Left lung (tissue), 10 donors: Measurements from ENCODE around the gene VASP. TPM values are rescaled to one million over a fixed set of nuclear protein-coding genes. Genes with fewer than 3 reads are reported as not detected.

Experiments used
- ATAC-seq: fragments of 200-7000 bp; cut with Tn5 transposase; one replicate; pipeline ENCODE4 v1.9.1; 2020; ENCODE audit warnings: moderate library complexity
- DNase-seq, 4 donors: peaks; one replicate each; pipeline ENCODE4 v3.0.0-alpha.2; 2013 to 2020
- H3K27ac ChIP-seq, 2 donors: fragments of 200-600 bp; sonication (generic) in 1 of 2; one replicate each; pipeline versions ENCODE4 v1.5.0 to v1.8.0; 2020 to 2021
- H3K27me3 ChIP-seq, 2 donors: fragments of 200-600 bp; sonication (generic) in 1 of 2; one replicate each; pipeline versions ENCODE4 v1.5.0 to v1.8.0; 2020 to 2021
- H3K36me3 ChIP-seq, 2 donors: fragments of 200-600 bp; sonication (generic) in 1 of 2; one replicate each; pipeline versions ENCODE4 v1.5.0 to v1.8.0; 2020 to 2021
- H3K4me1 ChIP-seq, 2 donors: fragments of 200-600 bp; one replicate each; pipeline ENCODE4 v1.8.0; 2021
- H3K4me3 ChIP-seq, 2 donors: fragments of 200-600 bp; sonication (generic) in 1 of 2; one replicate each; pipeline versions ENCODE4 v1.5.0 to v1.8.0; 2020 to 2021; ENCODE audit warnings: mild to moderate bottlenecking in 1 of 2
- H3K9me3 ChIP-seq, 2 donors: fragments of 200-600 bp; sonication (generic) in 1 of 2; one replicate each; pipeline versions ENCODE4 v1.5.0 to v1.8.0; 2020 to 2021
- intact Hi-C, 2 donors: fragments of 100-400 bp; cut with DNase I; formaldehyde crosslinking; loops; one replicate each; pipeline versions ENCODE4 v1.11.2 to v1.14.2; 2022
- polyA plus RNA-seq, 6 donors: library from polyadenylated mRNA; unstranded; fragments of 120-200 nt; gene quantifications; one replicate each; pipeline ENCODE4 v1.2.1, GENCODE V29; 2013; ENCODE audit not compliant: insufficient read length in 6 of 6
- total RNA-seq, 2 donors: library from RNA; stranded (reverse); fragmentation: NEBNext Ultra II Directional; extraction: Animal tissue kit (Norgen Biotek cat#: 25700); gene quantifications; one replicate each; pipeline ENCODE4 v1.2.1, GENCODE V29; 2021
- TF ChIP-seq, protein P1 (sequence below), 2 donors: fragments of 200-600 bp; sonication (generic) in 1 of 2; IDR thresholded peaks; one replicate each; pipeline versions ENCODE4 v1.5.0 to v1.8.0; 2021; ENCODE audit warnings: antibody characterized with exemption in 2 of 2
- donor health status: DM: no; HTN: yes; CAD: no.
- donor health status: DM: no; HTN: no; CAD: no.

Gene VASP
- total and polyA plus RNA-seq, 8 donors: 49.5 to 220 (median 57.4) TPM

DNA sequence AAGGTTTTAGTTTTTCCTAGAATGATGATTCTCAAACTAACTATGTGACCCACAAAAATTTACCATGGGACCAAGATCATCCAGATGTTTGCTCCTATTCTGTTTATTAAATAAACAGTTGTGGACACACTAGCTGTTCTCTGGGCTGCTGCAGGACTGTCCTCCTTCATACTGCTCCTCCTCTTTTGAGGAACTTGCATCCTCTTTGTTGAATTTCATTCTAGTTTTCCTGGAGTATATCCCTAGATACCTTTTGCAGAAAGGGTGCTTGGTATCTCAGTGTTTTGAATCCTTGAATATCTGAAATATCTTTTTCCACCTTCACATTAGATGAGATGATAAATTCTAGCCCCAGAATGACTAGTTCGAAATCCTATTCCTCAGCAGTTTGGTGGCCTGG lies 24.1 kb downstream of the VASP start:
- Histone ChIP-seq H3K9me3 (no peaks in the 10 kb centered on the region), H3K27ac (no peak overlapping the region), H3K27me3 (peaks cover 0 to 17% of the 10 kb centered on the region in 2 donors), H3K4me3 (no peak overlapping the region), H3K36me3 (peaks cover 0 to 30% of the 10 kb centered on the region in 2 donors), H3K4me1 (peaks cover 2 to 28% of the 10 kb centered on the region in 2 donors)
- intact Hi-C loops: no loop called here
- TF ChIP-seq, protein P1, sequence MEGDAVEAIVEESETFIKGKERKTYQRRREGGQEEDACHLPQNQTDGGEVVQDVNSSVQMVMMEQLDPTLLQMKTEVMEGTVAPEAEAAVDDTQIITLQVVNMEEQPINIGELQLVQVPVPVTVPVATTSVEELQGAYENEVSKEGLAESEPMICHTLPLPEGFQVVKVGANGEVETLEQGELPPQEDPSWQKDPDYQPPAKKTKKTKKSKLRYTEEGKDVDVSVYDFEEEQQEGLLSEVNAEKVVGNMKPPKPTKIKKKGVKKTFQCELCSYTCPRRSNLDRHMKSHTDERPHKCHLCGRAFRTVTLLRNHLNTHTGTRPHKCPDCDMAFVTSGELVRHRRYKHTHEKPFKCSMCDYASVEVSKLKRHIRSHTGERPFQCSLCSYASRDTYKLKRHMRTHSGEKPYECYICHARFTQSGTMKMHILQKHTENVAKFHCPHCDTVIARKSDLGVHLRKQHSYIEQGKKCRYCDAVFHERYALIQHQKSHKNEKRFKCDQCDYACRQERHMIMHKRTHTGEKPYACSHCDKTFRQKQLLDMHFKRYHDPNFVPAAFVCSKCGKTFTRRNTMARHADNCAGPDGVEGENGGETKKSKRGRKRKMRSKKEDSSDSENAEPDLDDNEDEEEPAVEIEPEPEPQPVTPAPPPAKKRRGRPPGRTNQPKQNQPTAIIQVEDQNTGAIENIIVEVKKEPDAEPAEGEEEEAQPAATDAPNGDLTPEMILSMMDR (IDR thresholded peaks at IDR 0.05): no peak
- DNase-seq (no peak), ATAC-seq (no peak)

DNA sequence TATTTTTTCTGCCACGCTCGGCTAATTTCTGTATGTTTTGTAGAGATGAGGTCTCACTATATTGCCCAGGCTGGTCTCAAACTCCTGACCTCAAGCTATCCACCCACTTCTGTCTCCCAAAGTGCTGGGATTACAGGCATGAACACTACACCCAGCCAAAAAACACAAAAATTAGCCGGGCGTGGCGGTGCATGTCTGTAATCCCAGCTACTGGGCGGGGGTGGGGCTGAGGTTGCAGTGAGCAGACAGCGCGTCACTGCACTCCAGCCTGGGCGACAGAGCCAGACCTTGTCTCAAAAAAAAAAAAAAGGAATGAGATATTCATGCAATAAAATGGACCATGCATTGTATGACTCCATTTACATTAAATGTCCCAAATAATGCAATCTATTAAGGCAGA lies 32.2 kb downstream of the VASP start:
- intact Hi-C loops: no loop called here
- ATAC-seq (no peak), DNase-seq (no peak)
- no peak overlapping the region for H3K27ac ChIP-seq
- no peak overlapping the region for H3K4me3 ChIP-seq
- H3K36me3 ChIP-seq: no peaks in the 10 kb centered on the region
- peaks cover 0 to 4% of the 10 kb centered on the region in 2 donors for H3K9me3 ChIP-seq
- H3K4me1 ChIP-seq: peaks cover 0 to 13% of the 10 kb centered on the region in 2 donors
- TF ChIP-seq, protein P1 (IDR thresholded peaks at IDR 0.05): no peak
- H3K27me3 ChIP-seq: no peaks in the 10 kb centered on the region

DNA sequence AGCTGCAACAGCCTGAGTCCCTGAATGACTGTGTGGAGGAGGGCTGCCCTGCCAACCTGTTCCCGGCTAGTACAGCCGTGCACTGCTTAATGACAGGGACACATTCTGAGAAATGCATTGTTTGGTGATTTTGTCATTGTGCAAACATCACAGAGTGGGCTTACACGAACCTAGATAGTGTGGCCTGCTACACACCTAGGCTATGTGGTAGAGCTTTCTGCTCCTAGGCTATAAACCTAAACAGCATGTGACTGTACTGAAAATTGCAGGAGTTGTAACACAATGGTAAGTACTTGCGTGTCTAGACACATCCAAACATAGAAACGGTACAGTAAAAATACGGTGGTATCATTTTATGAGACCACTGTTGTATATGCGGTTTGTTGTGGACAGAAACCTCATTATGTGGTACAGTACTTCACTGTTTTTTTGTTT lies 35.0 kb downstream of the VASP start:
- TF ChIP-seq, protein P1 (IDR thresholded peaks at IDR 0.05): no peak
- intact Hi-C loops: no loop called here
- Histone ChIP-seq H3K27me3 (no peaks in the 10 kb centered on the region), H3K36me3 (no peaks in the 10 kb centered on the region), H3K27ac (no peak overlapping the region), H3K4me3 (no peak overlapping the region), H3K9me3 (peaks cover 0 to 4% of the 10 kb centered on the region in 2 donors), H3K4me1 (peaks cover 0 to 18% of the 10 kb centered on the region in 2 donors)
- DNase-seq (no peak), ATAC-seq (peak; percentile 14)

DNA sequence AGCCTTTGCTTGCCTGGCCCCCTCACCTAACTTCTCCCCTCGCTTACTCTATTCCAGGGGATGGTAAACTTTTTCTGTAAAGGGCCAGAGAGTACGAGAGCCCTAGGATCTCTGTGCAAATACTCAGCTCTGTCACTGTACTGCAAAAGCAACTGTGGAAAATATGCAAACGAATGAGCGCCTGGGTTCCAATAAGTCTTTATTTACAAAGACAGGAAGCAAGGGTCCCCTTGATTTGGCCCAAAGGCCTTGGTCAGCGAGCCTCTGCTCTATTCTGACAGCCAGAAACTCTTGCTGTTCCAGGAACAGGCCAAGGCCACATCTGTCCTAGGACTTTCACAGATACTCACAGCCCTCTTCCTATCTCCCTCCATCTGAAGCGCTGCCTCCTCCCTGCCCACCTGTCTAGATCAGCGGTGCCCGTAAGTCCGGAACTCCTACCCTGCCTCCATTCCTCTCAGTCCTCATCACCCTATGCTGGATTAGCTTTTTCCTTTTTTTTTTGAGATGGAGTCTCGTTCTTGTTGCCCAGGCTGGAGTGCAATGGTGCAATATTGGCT lies 40.0 kb downstream of the VASP start:
- no peaks in the 10 kb centered on the region for H3K27me3 ChIP-seq
- no peaks in the 10 kb centered on the region for H3K36me3 ChIP-seq
- no peak overlapping the region for H3K4me3 ChIP-seq
- ATAC-seq (no peak), DNase-seq (no peak)
- H3K4me1 ChIP-seq: peaks cover 0 to 24% of the 10 kb centered on the region in 2 donors
- H3K27ac ChIP-seq: no peak overlapping the region
- TF ChIP-seq, protein P1 (IDR thresholded peaks at IDR 0.05): no peak
- intact Hi-C loops: no loop called here
- no peaks in the 10 kb centered on the region for H3K9me3 ChIP-seq

DNA sequence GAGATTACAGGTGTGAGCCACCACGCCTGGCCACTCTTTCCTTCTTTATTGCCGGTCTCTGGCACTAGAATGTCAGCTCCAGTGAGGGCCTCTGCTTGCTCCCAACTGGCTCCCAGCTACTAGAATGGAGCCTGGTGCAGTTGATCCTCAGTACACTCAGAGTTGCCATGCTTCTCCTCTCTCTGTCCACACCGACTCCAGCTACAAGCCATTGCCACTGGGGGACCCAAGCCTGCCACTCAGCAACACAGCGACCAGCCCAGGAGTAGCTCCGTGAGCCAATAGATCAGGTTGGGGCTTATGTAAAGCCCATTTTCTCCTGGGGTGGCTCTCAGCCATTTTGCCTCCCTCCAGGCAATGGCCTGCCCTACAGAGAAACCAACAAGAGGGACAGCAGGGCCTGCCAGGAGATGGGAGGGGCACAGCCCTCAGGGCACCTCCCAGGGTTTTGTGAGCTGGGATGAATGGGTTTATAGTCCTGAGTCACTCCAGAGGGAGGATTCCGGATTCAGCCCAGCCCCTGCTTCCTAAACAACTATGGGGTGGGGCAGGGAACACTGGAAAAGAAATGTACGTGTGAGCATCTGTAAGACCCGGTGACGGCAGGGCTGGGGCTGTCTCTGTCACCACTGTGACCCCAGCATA lies 40.8 kb downstream of the VASP start:
- DNase-seq: no peak

More for the DNA sequence above, 40.8 kb downstream of the VASP start:
- peaks cover 0 to 22% of the 10 kb centered on the region in 2 donors for H3K4me1 ChIP-seq
- H3K36me3 ChIP-seq: peaks cover 0 to 4% of the 10 kb centered on the region in 2 donors
- peak; percentile 41 for ATAC-seq
- no peaks in the 10 kb centered on the region for H3K27me3 ChIP-seq
- no peak overlapping the region for H3K27ac ChIP-seq
- H3K4me3 ChIP-seq: no peak overlapping the region
- no peaks in the 10 kb centered on the region for H3K9me3 ChIP-seq
- intact Hi-C loops: no loop called here
- TF ChIP-seq, protein P1 (IDR thresholded peaks at IDR 0.05): no peak
